Measurements from ENCODE around the gene TMEM151A.

Gene TMEM151A

GRCh38 chr11:66324664-66325063 lies 33.0 kb downstream of the TMEM151A start:
- no peak for DNase-seq

- DNase-seq = no peak
Observed at GRCh38 chr11:66325263-66325671, 33.6 kb downstream of the TMEM151A start.

- DNase-seq = no peak
Observed at GRCh38 chr11:66326261-66327111, 34.8 kb downstream of the TMEM151A start.

DNA sequence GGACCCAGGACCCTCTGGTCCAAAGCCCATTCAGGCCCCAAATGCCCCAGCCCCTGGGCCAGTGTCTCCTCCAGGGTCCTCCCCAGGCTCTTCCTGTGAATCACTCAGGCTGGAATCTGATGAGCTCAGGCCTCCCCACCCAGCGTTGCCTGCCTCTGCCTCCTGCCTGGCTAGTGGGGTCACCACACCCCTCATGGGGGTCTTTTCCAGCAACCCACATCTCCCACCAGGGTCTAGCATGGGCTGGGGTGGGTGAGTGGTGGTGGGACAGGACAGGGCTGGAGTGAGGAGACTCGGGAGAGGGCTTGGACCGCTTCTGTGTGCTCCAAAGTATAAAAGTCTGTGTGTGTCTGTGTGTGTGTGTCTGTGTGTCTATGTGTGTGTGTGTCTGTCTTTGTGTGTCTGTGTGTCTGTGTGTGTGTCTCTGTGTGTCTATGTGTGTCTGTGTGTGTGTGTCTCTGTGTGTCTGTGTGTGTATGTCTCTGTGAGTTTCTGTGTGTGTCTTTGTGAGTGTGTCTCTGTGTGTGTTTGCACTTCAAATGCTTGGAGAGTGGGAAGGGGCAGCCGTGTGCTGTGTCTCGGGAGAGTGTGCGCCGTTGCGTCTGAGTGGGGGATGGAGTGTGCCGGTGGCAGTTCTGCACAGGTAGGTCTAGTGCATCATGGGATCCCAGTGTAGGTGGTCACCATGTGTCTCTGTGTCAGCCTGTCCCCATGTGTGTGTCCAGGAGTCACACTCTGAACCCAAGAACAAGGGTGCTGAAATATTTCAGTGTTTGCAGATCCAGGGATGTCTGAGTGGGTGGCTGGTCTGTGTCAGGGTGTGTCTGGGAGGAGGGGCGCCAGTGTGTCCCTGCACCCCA lies 35.7 kb downstream of the TMEM151A start:
- no peak for DNase-seq

- DNase-seq = no peak
Observed at GRCh38 chr11:66328031-66328301, 36.3 kb downstream of the TMEM151A start.

DNA sequence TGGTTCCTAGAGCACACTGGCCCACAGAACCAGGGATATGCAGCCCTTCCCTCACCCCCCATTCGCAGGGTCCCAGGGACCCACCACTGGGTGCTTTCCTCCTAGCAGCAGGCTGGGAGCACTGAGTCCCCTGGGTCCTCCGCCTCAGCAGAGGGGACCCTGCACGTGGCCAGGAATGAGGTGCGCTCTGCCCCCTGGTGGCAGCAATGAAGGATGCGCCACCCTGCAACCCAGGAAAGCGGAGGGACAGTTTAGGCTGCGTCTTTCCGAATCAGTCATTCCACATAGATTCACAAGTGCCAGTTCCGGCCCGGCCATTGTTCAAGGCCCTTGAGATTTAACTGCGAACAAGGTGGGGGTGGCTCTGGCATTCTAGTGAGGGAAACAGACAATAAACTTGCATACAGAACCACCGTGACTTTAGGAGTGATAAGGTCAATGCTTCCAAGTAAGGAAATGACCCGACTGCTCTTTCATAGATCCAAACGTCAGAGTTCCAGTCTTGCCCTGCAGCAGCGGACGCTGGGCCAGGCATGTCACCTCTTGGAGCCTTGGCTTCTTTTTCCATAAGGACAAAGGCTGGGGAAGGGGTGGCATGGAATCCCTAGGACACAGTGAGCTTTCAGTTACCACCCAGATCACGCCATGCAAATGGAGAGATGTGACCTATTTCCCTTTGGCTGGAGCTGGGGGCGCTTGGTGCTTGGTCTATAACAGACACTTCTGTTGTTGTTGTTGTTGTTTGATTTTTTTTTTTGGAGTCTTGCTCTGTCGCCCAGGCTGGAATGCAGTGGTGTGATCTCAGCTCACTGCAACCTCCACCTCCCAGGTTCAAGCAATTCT lies 36.8 kb downstream of the TMEM151A start:
- DNase-seq = peak; percentile 80

GRCh38 chr11:66329165-66329673 lies 37.5 kb downstream of the TMEM151A start:
- no peak for DNase-seq

DNA sequence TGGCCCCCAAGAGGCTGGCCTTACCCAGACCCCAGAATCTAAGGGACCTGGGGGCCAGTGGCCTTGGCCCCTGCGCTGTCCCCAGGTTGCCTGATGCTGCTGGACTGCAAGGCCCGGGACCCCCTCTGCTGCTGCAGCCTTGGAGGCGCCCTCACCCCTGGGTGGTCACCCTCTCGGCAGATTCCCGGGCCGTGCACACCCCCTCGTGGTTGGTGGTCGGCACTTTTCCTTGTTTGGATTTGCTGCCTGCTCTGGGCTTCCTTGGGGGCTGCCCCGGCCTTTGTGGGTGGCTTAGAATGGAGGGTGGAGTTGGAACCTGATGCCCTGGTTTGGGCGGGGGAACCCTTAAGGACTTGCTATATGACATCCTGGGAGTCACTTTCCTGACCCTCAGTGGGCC lies 39.2 kb downstream of the TMEM151A start:
- DNase-seq = no peak

GRCh38 chr11:66331542-66332370 lies 40.1 kb downstream of the TMEM151A start:
- no peak for DNase-seq

DNA sequence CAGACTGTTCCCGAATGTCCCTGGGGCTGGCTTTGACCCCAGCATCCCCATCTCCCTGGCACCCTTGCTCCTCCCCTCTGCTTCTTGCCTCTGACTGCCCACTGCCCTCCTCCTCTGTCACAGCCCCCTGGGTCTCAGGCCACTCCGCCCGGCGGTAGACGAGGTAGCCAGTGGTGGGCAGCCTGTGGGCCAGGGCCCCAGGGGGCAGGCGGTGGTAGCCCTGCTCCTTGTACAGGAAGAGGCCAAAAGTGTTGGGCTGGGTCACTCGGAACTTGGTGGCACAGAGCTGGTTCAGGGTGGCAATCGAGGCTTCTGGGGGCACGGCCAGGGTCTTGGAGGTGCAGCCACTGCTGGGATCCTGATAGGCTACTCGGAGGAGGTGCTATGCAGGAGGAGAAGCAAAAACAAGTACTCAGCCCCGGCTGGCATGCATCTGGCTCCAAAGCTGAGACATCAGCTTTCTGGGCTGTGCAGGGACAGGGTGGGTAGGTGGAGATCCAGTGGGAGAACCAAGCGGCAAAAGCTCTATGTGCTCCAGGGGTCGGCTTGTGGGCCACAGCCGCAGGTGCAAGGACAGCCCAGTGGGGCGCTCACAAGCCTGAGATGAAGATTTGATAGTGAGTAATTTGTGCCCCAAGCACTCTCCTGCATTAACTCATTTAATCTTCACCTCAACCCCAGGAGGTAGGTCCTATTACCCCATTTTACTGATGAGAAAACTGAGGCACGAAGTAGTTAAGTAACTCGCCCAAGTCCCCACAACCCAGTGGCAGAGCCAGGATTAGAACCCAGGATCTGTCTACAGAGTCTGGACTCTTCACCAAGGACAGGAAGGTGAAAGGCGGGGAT lies 40.9 kb downstream of the TMEM151A start:
- DNase-seq = no peak

DNA sequence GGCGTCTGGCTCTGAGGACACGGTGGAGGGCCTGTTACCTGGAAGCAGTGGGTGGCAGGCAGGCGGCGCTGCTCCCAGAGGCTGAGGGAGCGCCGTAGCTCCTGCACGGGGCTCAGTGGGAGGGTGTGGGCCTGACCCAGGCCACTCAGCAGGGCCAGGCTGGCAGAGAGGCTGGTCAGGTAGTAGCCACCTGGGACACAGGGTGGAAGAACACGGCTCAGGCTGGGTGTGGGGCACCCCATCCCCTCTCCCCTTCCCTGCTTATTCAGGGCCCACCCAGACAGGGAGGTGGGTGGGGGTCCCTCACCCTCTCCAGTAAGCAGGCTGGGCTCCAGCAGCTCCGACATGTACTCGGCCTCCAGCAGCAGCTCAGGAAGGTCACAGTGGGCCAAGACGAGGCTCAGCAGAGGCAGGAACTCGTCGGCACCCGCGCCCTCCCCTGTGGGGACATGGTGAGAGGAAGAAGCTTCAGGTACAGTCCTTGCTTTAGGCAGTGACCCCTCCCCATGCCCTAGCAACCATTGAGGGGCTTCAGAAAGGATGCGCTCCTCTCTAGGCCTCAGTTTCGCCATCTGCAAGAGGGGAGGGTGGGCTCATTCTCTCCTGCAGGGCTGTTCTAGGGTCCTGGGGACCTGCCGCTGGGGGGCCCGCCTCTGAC lies 41.7 kb downstream of the TMEM151A start:
- no peak for DNase-seq

GRCh38 chr11:66333896-66334604 lies 42.4 kb downstream of the TMEM151A start:
- DNase-seq = no peak

GRCh38 chr11:66334605-66335442 lies 43.1 kb downstream of the TMEM151A start:
- DNase-seq = no peak

DNA sequence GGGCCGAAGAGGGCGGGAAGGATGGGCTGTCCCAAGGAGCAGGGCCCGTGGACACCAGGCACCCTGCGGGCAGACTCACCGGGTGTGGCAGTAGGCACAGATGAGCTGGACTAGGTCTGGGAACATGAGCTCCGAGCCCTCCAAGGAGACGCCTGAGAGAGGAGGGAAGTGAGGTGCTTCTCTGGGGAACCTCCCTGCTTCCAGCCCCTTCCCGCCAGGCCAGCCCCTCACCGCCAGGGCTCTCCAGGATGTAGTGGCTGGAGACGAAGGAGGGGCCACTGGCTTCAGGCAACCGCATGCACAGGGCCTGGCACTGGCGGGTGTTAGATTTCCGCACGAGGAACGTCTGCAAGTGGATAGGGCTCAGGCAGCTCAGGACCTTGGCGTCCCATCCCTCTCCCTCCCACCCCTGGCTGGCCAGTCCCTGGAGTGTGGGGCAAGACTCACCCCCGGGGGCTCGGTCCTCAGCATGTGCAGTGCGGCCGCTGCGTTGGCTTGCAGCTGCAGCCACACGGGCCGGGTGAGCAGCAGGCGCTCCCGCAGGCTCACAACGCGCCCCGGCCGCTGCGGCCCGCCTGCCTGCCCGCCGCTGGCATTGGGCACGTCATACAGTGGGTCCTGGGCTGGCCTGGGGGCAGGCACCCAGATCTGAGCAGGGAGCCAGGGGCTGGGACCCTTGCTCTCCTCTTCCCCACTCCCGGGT lies 44.0 kb downstream of the TMEM151A start:
- no peak for DNase-seq

- no peak for DNase-seq
Observed at GRCh38 chr11:66336234-66337102, 44.8 kb downstream of the TMEM151A start, which contains the start of gene RIN1. RIN1 (minus strand) TSS chr11:66336434; CDS start chr11:66336402, 32 bp downstream.

DNA sequence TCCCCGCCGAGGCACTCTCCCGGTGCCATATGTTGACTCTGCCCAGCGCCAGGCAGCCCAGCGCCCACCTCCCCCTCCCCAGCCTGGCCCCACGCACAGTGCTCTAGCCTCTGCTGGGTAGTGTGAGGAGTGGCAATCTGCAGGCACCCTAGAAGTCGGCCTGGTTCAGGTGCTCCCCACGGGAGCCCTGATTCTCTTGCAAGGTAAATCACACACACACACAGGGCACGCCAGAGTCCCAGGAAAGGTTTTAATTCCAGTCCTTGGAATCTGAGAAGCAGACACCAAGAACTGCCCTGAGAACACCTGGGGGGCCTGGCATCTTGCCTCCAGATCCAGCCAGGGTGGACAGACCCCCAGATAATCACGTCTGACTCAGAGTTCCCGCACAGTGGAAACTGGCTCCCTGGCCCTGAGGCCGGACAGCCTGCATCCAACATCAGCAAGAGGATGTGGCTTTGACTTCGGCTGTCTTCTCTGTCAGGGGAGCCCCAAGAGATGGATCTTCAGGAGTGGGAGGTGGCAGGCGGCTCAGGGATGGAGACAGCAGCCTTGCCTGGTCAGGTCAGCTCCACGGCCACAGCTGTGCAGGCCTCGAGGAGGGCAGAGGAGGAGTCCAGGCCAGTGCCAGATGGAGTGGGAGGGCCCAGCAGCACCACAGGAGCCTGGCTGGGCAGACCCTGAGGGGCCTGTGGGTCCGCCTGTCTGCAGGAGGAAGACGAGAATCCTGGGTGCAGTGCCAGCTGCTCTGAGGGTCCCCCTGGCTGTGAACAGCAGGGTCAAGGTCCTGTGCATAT lies 45.6 kb downstream of the TMEM151A start:
- no peak for DNase-seq

Measured in stimulated activated CD4-positive, alpha-beta T cell treated with anti-CD3 and anti-CD28 coated beads, Interleukin-12 subunit alpha, Interleukin-12 subunit beta, amount 100 ng/mL, for 4 hours (primary cell).